LoVo (cell line): ENCODE data around the gene HECTD4.
"Not testable (repeated sequence)": the region's sequence is repeated elsewhere in the genome, so short reads cannot be mapped to it uniquely, and the experiment has no call there.

Experiments used
- DNase-seq: peaks from one replicate; pipeline ENCODE4 v3.0.0-alpha.2; 2016; ENCODE audit warnings: low spot score

HECTD4 gene

GRCh38 chr12:112354399-112354798 lies 27.8 kb downstream of the HECTD4 start:
- no peak for DNase-seq

GRCh38 chr12:112353393-112353792 lies 28.8 kb downstream of the HECTD4 start:
- no peak for DNase-seq

GRCh38 chr12:112352921-112353320 lies 29.3 kb downstream of the HECTD4 start:
- DNase-seq: no peak

GRCh38 chr12:112350593-112351592 lies 31.3 kb downstream of the HECTD4 start:
- no peak for DNase-seq

GRCh38 chr12:112349431-112349830 lies 32.8 kb downstream of the HECTD4 start:
- DNase-seq: no peak

- not testable (repeated sequence) for DNase-seq
These were observed 33.3 kb downstream of the HECTD4 start for GRCh38 chr12:112348926-112349325.

GRCh38 chr12:112347581-112347982 lies 34.6 kb downstream of the HECTD4 start:
- no peak for DNase-seq

- no peak for DNase-seq
These were observed 36.0 kb downstream of the HECTD4 start for GRCh38 chr12:112346194-112346593.

GRCh38 chr12:112344220-112344619 lies 38.0 kb downstream of the HECTD4 start:
- DNase-seq: no peak

GRCh38 chr12:112342587-112342986 lies 39.6 kb downstream of the HECTD4 start:
- no peak for DNase-seq

GRCh38 chr12:112341046-112341825 lies 41.0 kb downstream of the HECTD4 start:
- no peak for DNase-seq

GRCh38 chr12:112340230-112340629 lies 42.0 kb downstream of the HECTD4 start:
- no peak for DNase-seq

GRCh38 chr12:112334999-112335398 lies 47.2 kb downstream of the HECTD4 start:
- DNase-seq: not testable (repeated sequence)

GRCh38 chr12:112333019-112333418 lies 49.2 kb downstream of the HECTD4 start:
- no peak for DNase-seq

- DNase-seq: no peak
These were observed 50.3 kb downstream of the HECTD4 start for GRCh38 chr12:112331886-112332285.

- no peak for DNase-seq
These were observed 51.5 kb downstream of the HECTD4 start for GRCh38 chr12:112330706-112331105.

GRCh38 chr12:112328456-112329124 lies 53.6 kb downstream of the HECTD4 start:
- DNase-seq: no peak

- DNase-seq: no peak
These were observed 54.9 kb downstream of the HECTD4 start for GRCh38 chr12:112327209-112327938.

GRCh38 chr12:112325622-112326207 lies 56.5 kb downstream of the HECTD4 start:
- no peak for DNase-seq

- DNase-seq: no peak
These were observed 57.1 kb downstream of the HECTD4 start for GRCh38 chr12:112325157-112325556.

GRCh38 chr12:112322882-112323547 lies 59.2 kb downstream of the HECTD4 start:
- no peak for DNase-seq
